Testis (tissue), 3 donors: ENCODE data around the gene FCER1G. TPM values are rescaled to one million over a fixed set of nuclear protein-coding genes. Genes with fewer than 3 reads are reported as not detected.

Source experiments
- DNase-seq: peaks from one replicate; pipeline ENCODE4 v3.0.0-alpha.2; 2019
- H3K27ac ChIP-seq, 2 donors: fragments of 200-600 bp; sonication (generic); one replicate each; pipeline ENCODE4 v1.5.1; 2019
- H3K27me3 ChIP-seq: fragments of 200-600 bp; sonication (generic); one replicate; pipeline ENCODE4 v1.5.1; 2019
- H3K36me3 ChIP-seq: fragments of 200-600 bp; sonication (generic); one replicate; pipeline ENCODE4 v1.5.1; 2017; ENCODE audit warnings: low read depth; ENCODE audit errors: missing control alignments
- H3K4me1 ChIP-seq: fragments of 200-600 bp; sonication (generic); one replicate; pipeline ENCODE4 v1.5.1; 2019
- H3K4me3 ChIP-seq, 2 donors: fragments of 200-600 bp; sonication (generic); one replicate each; pipeline ENCODE4 v1.5.1; 2017 to 2019
- H3K9me3 ChIP-seq: fragments of 200-600 bp; sonication (generic); one replicate; pipeline ENCODE4 v1.5.1; 2017
- CTCF ChIP-seq, 3 experiments: fragments of 450-650 bp in 2 of 3; fragments of 200-600 bp in 1 of 3; sonication (generic) in 1 of 3; IDR thresholded peaks; one replicate each; pipeline ENCODE4 v1.5.1; 2016 to 2019; ENCODE audit warnings: antibody characterized with exemption in 3 of 3, mild to moderate bottlenecking in 2 of 3, moderate library complexity in 1 of 3
- POLR2A ChIP-seq: fragments of 450-650 bp; IDR thresholded peaks from one replicate; pipeline ENCODE4 v1.6.1; 2017; ENCODE audit warnings: antibody characterized with exemption, mild to moderate bottlenecking, moderate library complexity
- whole genome bisulfite sequencing, 2 donors: methylation state at CpG; one replicate each; pipeline ENCODE4 v1.1.5; 2018; 5-methylcytosine and 5-hydroxymethylcytosine counted together
- intact Hi-C: fragments of 100-400 bp; cut with DNase I; formaldehyde crosslinking; loops from one replicate; pipeline ENCODE4 v1.15.1; 2023; ENCODE audit warnings: low total_unique reads
- polyA plus RNA-seq: library from polyadenylated mRNA; stranded (reverse); fragments of 350-450 nt; fragmentation: Illumina TruSeq; extraction: RNeasy Lipid Tissue Mini Kit (QIAGEN cat#74804); gene quantifications from one replicate; pipeline ENCODE4 v1.2.3, GENCODE V29; 2014; ENCODE audit warnings: low read depth, low replicate concordance; ENCODE audit not compliant: insufficient read depth
- total RNA-seq, 2 donors: library from RNA; depleted of rRNA; stranded (reverse); fragments of >200 nt; gene quantifications; one replicate each; pipeline ENCODE4 v1.2.3, GENCODE V29; 2016

The FCER1G gene
- total and polyA plus RNA-seq, 3 donors from 2014 or later, result 2.1 to 60.9 (median 13.3) TPM

DNA sequence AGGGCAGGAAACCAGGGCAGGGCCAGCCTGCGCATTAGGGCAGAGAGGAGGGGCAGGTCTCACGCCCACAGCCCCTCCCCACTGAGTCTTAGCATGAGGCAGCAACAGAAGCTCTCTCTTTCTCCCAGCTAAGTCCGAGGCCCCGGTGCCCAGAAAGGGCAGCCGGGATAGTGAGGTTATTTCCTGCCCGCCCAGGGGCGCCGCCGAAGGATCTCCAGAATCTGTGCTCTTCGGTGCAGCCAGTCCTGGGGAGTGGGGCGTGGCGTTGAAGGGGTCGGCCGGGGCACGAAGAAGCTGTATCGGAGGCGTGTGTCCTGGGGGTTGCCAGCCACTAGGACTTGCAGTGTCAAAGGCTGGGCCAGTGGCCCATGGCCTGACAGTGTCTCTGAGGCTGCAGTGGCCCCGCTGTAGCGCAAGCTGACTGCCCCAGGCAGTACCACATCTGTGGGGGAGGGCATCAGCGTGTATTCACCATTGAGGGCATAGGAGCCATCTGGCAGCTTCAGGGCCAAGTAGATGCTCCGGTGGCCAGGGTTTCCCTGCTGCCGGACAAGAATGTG, 24.1 kb upstream of the FCER1G start:
- TF ChIP-seq CTCF (IDR thresholded peaks at IDR 0.05) (no peak), POLR2A (no peak)
- Histone ChIP-seq H3K27me3 (no peaks in the 10 kb centered on the region), H3K4me1 (peaks cover 3% of the 10 kb centered on the region), H3K9me3 (no peaks in the 10 kb centered on the region), H3K36me3 (no peaks in the 10 kb centered on the region), H3K4me3 (no peak overlapping the region), H3K27ac (no peak overlapping the region)
- intact Hi-C loops, result no loop called here
- DNase-seq, result no peak
- 78 to 88% methylated on average over 17 to 18 of the region's 22 CpGs for WGBS, 2 donors

GRCh38 chr1:161191971-161192370, 23.1 kb upstream of the FCER1G start:
- no peaks in the 10 kb centered on the region for H3K36me3 ChIP-seq
- TF ChIP-seq POLR2A (no peak), CTCF (IDR thresholded peaks at IDR 0.05) (no peak)
- H3K27me3 ChIP-seq, result no peaks in the 10 kb centered on the region
- intact Hi-C loops, result no loop called here
- DNase-seq, result no peak
- no peak overlapping the region for H3K27ac ChIP-seq
- 81 to 84% methylated on average over 8 of the region's 8 CpGs for WGBS, 2 donors
- peaks cover 10% of the 10 kb centered on the region for H3K4me1 ChIP-seq
- no peaks in the 10 kb centered on the region for H3K9me3 ChIP-seq
- H3K4me3 ChIP-seq, result no peak overlapping the region

- Histone ChIP-seq H3K4me3 (no peak overlapping the region), H3K9me3 (no peaks in the 10 kb centered on the region), H3K4me1 (peaks cover 18% of the 10 kb centered on the region), H3K36me3 (no peaks in the 10 kb centered on the region), H3K27ac (no peak overlapping the region), H3K27me3 (no peaks in the 10 kb centered on the region)
- no peak for TF ChIP-seq POLR2A
- peak; percentile 70 to 76 (median 70) for TF ChIP-seq CTCF (IDR thresholded peaks at IDR 0.05)
- WGBS, 2 donors, result 58 to 59% methylated on average over 15 of the region's 15 CpGs
- intact Hi-C loops, result no loop called here
- peak; percentile 77 for DNase-seq
Measured at GRCh38 chr1:161192476-161193465, 22.3 kb upstream of the FCER1G start.

DNA sequence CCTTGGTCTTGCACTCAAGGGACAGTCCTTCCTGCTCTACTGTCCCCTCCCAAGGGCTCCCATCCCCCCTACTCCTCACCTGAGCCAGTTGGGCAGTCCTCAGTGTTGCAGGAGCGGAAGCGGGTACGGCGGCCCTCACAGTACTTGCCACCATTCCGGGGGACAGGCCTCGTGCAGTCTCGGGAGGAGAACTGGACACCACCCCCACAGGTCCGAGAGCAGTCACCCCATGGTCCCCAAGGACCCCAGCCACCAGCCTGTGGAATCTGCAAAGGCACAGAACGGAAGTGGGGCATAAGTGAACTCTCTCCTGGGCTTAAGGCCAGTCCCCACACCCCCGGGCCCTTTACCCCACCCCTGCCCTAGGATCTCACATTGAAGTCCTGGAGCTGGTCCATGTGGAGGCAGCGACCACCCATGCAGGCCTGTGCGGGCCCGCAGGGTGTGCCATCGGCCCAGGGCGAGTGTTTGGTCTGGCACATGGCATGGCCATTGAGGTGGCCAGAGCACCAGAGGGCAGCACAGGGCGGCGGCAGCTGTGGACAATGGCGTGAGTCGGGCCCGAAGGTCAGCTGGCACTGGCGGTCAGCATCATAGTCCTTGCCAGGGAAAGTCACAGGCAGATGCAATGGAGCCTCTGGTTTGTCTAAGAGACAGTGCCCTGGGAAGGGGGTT, 21.4 kb upstream of the FCER1G start:
- H3K27me3 ChIP-seq, result no peaks in the 10 kb centered on the region
- no peaks in the 10 kb centered on the region for H3K36me3 ChIP-seq
- no peak overlapping the region for H3K27ac ChIP-seq
- H3K4me1 ChIP-seq, result peaks cover 27% of the 10 kb centered on the region
- DNase-seq, result peak; percentile 75
- H3K9me3 ChIP-seq, result no peaks in the 10 kb centered on the region
- TF ChIP-seq CTCF (IDR thresholded peaks at IDR 0.05), result peak in 1 of 3 experiments; percentile 22
- TF ChIP-seq POLR2A, result no peak
- WGBS, 2 donors, result 41 to 73% methylated on average over 7 to 21 of the region's 21 CpGs
- intact Hi-C loops, result no loop called here
- no peak overlapping the region for H3K4me3 ChIP-seq
